Measurements from ENCODE around the gene IFNAR2. TPM values are rescaled to one million over a fixed set of nuclear protein-coding genes. Genes with fewer than 3 reads are reported as not detected.

IFNAR2 gene
- total and polyA plus RNA-seq, 2 donors (not counting 3 experiments of a cell fraction or from before 2014, with no cell fraction given), result 22.8 to 42.1 TPM

- Histone ChIP-seq H3K4me2 (ENCODE audit: insufficient read depth, low read length) (peak overlapping the region; percentile 85), H3K9me3 (replicated peaks; ENCODE audit: control insufficient read depth, insufficient read depth, low read length) (no peaks in the 10 kb centered on the region), H3K27ac (ENCODE audit: insufficient read depth, low read depth, low read length) (peak overlapping the region; percentile 54), H4K20me1 (replicated peaks; ENCODE audit: control insufficient read depth, extremely low read depth, insufficient read depth, low read length) (no peaks in the 10 kb centered on the region), H3K4me1 (ENCODE audit: control insufficient read depth, extremely low read depth, insufficient read depth, low read length) (peaks cover 10% of the 10 kb centered on the region), H3K9ac (replicated peaks; ENCODE audit: extremely low read depth, insufficient read depth, low read length) (peak overlapping the region; percentile 68), H3K36me3 (ENCODE audit: control insufficient read depth in 2 of 2, extremely low read depth in 1 of 2, insufficient read depth in 2 of 2, low read length in 2 of 2) (peaks cover 2 to 7% of the 10 kb centered on the region in 2 experiments), H3K9me1 (replicated peaks; ENCODE audit: control insufficient read depth, extremely low read depth, insufficient read depth, low read length) (no peaks in the 10 kb centered on the region), H3K27me3 (ENCODE audit: control insufficient read depth in 2 of 2, insufficient read depth in 2 of 2, low read length in 2 of 2) (no peaks in the 10 kb centered on the region), H3K4me3 (replicated peaks in 1 of 3; ENCODE audit: insufficient read depth in 1 of 3, low read depth in 1 of 3, low read length in 3 of 3) (peak overlapping the region; percentile 77 to 88 (median 84)), H3K79me2 (ENCODE audit: control insufficient read depth, insufficient read depth, low read length) (peaks cover 2% of the 10 kb centered on the region), H2AFZ (ENCODE audit: low read depth, low read length) (peak overlapping the region; percentile 76)
- ChIA-PET POLR2A (interaction anchor here (1.0 kb wide), 1 partner anchor 58 kb away, joined by 4 read pairs; the partner anchor contains the start of gene IFNAR1), CTCF (interaction anchor here (1.0 to 3.6 kb wide), 4 partner anchors 34 to 94 kb away, joined by 3 to 21 read pairs (median 4); no protein-coding TSS in a partner anchor)
- intact Hi-C loops (cut with micrococcal nuclease), result loop anchor here (1.0 to 2.0 kb wide), 5 partner anchors 20 to 179 kb away; no protein-coding TSS in a partner anchor
- TF ChIP-seq JUN (IDR thresholded peaks at IDR 0.05; ENCODE audit: borderline replicate concordance, insufficient read depth, insufficient read length, low read depth) (no peak), GATA2 (IDR thresholded peaks at IDR 0.05; ENCODE audit: insufficient read depth, insufficient read length, low read depth, low read length) (no peak), POLR2A (IDR thresholded peaks at IDR 0.05; ENCODE audit: low read depth, low read length) (no peak), FOS (IDR thresholded peaks at IDR 0.05; ENCODE audit: borderline replicate concordance, insufficient read depth, low read length) (no peak), CTCF (IDR thresholded peaks at IDR 0.05; ENCODE audit: extremely low read depth in 1 of 2, insufficient read depth in 1 of 2, low read depth in 1 of 2, low read length in 2 of 2) (no peak)
- FAIRE-seq (no peak), DNase-seq (ENCODE audit: low read depth, low spot score) (no peak)
- dilution Hi-C loops (cut with MboI; ENCODE audit: extremely low pct_ligation_motif_present, low sequenced_read_pairs), result no loop called here
- no TSS peak for BruUV-seq (replicated peaks)
Observed at GRCh38 chr21:33266789-33267135, 37.0 kb downstream of the IFNAR2 start.

GRCh38 chr21:33267250-33267649, 37.5 kb downstream of the IFNAR2 start:
- H3K9me3 ChIP-seq (replicated peaks; ENCODE audit: control insufficient read depth, insufficient read depth, low read length), result no peaks in the 10 kb centered on the region
- no peaks in the 10 kb centered on the region for H4K20me1 ChIP-seq (replicated peaks; ENCODE audit: control insufficient read depth, extremely low read depth, insufficient read depth, low read length)
- no peak for TF ChIP-seq CTCF (IDR thresholded peaks at IDR 0.05; ENCODE audit: extremely low read depth in 1 of 2, insufficient read depth in 1 of 2, low read depth in 1 of 2, low read length in 2 of 2)
- TF ChIP-seq POLR2AphosphoS5 (IDR thresholded peaks at IDR 0.05; ENCODE audit: insufficient read depth, low read depth, low read length), result no peak
- TF ChIP-seq POLR2A (IDR thresholded peaks at IDR 0.05; ENCODE audit: low read depth, low read length), result no peak
- TF ChIP-seq MAX (IDR thresholded peaks at IDR 0.05; ENCODE audit: insufficient read depth, insufficient read length), result no peak
- no peak for TF ChIP-seq JUN (IDR thresholded peaks at IDR 0.05; ENCODE audit: borderline replicate concordance, insufficient read depth, insufficient read length, low read depth)
- TF ChIP-seq EZH2 (IDR thresholded peaks at IDR 0.05; ENCODE audit: borderline replicate concordance, low read depth, low read length, severe bottlenecking), result no peak
- TF ChIP-seq MYC (IDR thresholded peaks at IDR 0.05; ENCODE audit: low read depth, low read length), result no peak
- TF ChIP-seq FOS (IDR thresholded peaks at IDR 0.05; ENCODE audit: borderline replicate concordance, insufficient read depth, low read length), result no peak
- no peak for TF ChIP-seq GATA2 (IDR thresholded peaks at IDR 0.05; ENCODE audit: insufficient read depth, insufficient read length, low read depth, low read length)
- no peak for FAIRE-seq
- peak overlapping the region in 2 of 3 experiments; percentile 77 to 84 for H3K4me3 ChIP-seq (replicated peaks in 1 of 3; ENCODE audit: insufficient read depth in 1 of 3, low read depth in 1 of 3, low read length in 3 of 3)
- peaks cover 2% of the 10 kb centered on the region for H3K79me2 ChIP-seq (ENCODE audit: control insufficient read depth, insufficient read depth, low read length)
- POLR2A ChIA-PET, result no interaction called here
- DNase-seq (ENCODE audit: low read depth, low spot score), result no peak
- dilution Hi-C loops (cut with MboI; ENCODE audit: extremely low pct_ligation_motif_present, low sequenced_read_pairs) (no loop called here), intact Hi-C loops (cut with micrococcal nuclease) (loop anchor here (2.0 kb wide), 3 partner anchors 20 to 68 kb away; no protein-coding TSS in a partner anchor)
- H2AFZ ChIP-seq (ENCODE audit: low read depth, low read length), result no peak overlapping the region
- peaks cover 2 to 7% of the 10 kb centered on the region in 2 experiments for H3K36me3 ChIP-seq (ENCODE audit: control insufficient read depth in 2 of 2, extremely low read depth in 1 of 2, insufficient read depth in 2 of 2, low read length in 2 of 2)
- H3K9ac ChIP-seq (replicated peaks; ENCODE audit: extremely low read depth, insufficient read depth, low read length), result no peak overlapping the region
- no TSS peak for BruUV-seq (replicated peaks)
- H3K9me1 ChIP-seq (replicated peaks; ENCODE audit: control insufficient read depth, extremely low read depth, insufficient read depth, low read length), result no peaks in the 10 kb centered on the region
- H3K27me3 ChIP-seq (ENCODE audit: control insufficient read depth in 2 of 2, insufficient read depth in 2 of 2, low read length in 2 of 2), result no peaks in the 10 kb centered on the region
- H3K4me1 ChIP-seq (ENCODE audit: control insufficient read depth, extremely low read depth, insufficient read depth, low read length), result peaks cover 10% of the 10 kb centered on the region
- H3K4me2 ChIP-seq (ENCODE audit: insufficient read depth, low read length), result peak overlapping the region; percentile 85
- H3K27ac ChIP-seq (ENCODE audit: insufficient read depth, low read depth, low read length), result no peak overlapping the region
- CTCF ChIA-PET, result interaction anchor here (1.3 to 3.6 kb wide), 3 partner anchors 35 to 93 kb away, joined by 3 to 21 read pairs (median 4); no protein-coding TSS in a partner anchor
